Thoracic aorta (tissue), 2 donors: ENCODE data around the gene NLGN2. TPM values are rescaled to one million over a fixed set of nuclear protein-coding genes. Genes with fewer than 3 reads are reported as not detected.

Experiments used
- ATAC-seq: fragments of 150-250 bp; one replicate; pipeline ENCODE4 v1.8.0; 2017; ENCODE audit warnings: low read depth; ENCODE audit not compliant: insufficient number of reproducible peaks, low FRiP score
- DNase-seq: peaks from one replicate; pipeline ENCODE4 v3.0.0-alpha.2; 2020; ENCODE audit warnings: low spot score
- H3K27ac ChIP-seq, 2 donors: fragments of 200-600 bp; sonication (generic); 1 replicate in 1 of 2; 2 replicates in 1 of 2; pipeline ENCODE4 v1.5.1; 2016; ENCODE audit warnings: mild to moderate bottlenecking in 2 of 2, moderate library complexity in 2 of 2
- H3K27me3 ChIP-seq: fragments of 200-600 bp; sonication (generic); replicated peaks from 2 replicates; pipeline ENCODE4 v1.6.0; 2016; ENCODE audit warnings: mild to moderate bottlenecking; ENCODE audit not compliant: insufficient read depth
- H3K36me3 ChIP-seq: fragments of 200-600 bp; sonication (generic); one replicate; pipeline ENCODE4 v1.5.1; 2016
- H3K4me1 ChIP-seq, 2 donors: fragments of 200-600 bp; sonication (generic); 1 replicate in 1 of 2; 2 replicates in 1 of 2; pipeline versions ENCODE4 v1.5.1 to v1.6.0; 2016; ENCODE audit warnings: low read depth in 2 of 2, mild to moderate bottlenecking in 1 of 2; ENCODE audit not compliant: control insufficient read depth in 1 of 2
- H3K4me3 ChIP-seq: fragments of 200-600 bp; sonication (generic); 2 replicates; pipeline ENCODE4 v1.5.1; 2016; ENCODE audit warnings: mild to moderate bottlenecking
- H3K9me3 ChIP-seq: fragments of 200-600 bp; sonication (generic); 2 replicates; pipeline ENCODE4 v1.5.1; 2016
- CTCF ChIP-seq: fragments of 200-600 bp; sonication (generic); IDR thresholded peaks from one replicate; pipeline ENCODE4 v1.5.1; 2019; ENCODE audit warnings: antibody characterized with exemption
- total RNA-seq, 2 donors: library from RNA; depleted of rRNA; stranded (reverse); fragments of >200 nt; gene quantifications; one replicate each; pipeline versions ENCODE4 v1.1.0 to v1.2.3, GENCODE V29; 2016

Gene NLGN2
- total RNA-seq, 2 donors from 2014 or later = 9.2 to 20.8 TPM

DNA sequence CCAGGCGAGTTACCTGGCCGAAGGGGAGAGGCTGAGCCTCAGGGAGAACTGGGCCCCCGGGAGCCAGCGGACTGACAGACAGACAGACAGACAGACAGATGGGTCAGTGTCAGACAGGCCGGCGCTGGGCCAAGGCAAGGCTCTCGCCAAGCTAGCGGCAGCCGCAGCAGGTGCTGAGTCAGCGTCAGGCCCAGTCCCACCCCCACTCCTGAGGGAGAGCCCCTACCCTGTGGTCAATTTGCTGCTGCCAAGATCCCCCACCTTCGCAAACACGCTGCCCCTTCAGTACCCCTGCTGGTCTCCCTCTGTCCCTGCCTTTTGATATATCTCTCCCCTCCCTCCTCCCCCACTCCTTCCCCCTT, 33.2 kb downstream of the NLGN2 start:
- H3K27ac ChIP-seq = no peak overlapping the region
- DNase-seq (no peak), ATAC-seq (no peak)
- H3K4me3 ChIP-seq = peak overlapping the region; percentile 63
- peaks cover 32 to 66% of the 10 kb centered on the region in 2 donors for H3K4me1 ChIP-seq
- no peaks in the 10 kb centered on the region for H3K36me3 ChIP-seq
- H3K9me3 ChIP-seq = no peaks in the 10 kb centered on the region
- TF ChIP-seq CTCF = no peak
- H3K27me3 ChIP-seq = peaks cover 5% of the 10 kb centered on the region

GRCh38 chr17:7441266-7441665, 33.6 kb downstream of the NLGN2 start:
- Histone ChIP-seq H3K4me1 (peaks cover 32 to 64% of the 10 kb centered on the region in 2 donors), H3K9me3 (no peaks in the 10 kb centered on the region), H3K27ac (no peak overlapping the region), H3K4me3 (no peak overlapping the region), H3K27me3 (peaks cover 5% of the 10 kb centered on the region), H3K36me3 (no peaks in the 10 kb centered on the region)
- ATAC-seq = no peak
- no peak for TF ChIP-seq CTCF
- no peak for DNase-seq

DNA sequence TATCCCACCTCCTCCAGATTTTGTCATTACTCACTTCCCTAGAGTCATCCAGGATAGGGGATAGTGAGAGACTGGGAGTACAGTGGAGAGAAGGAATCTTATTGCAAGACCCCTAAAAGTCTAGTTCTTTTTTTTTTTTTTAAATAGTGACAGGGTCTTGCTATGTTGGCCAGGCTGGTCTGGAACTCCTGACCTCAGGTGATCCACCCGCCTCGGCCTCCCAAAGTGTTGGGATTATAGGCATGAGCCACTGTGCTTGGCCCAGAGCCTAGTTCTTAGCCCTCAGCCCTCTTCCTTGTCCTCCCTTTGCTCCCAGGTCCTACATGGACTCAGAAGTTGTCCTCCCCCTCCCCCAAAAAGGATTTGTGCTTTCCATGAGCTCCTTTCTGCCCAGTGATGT, 34.5 kb downstream of the NLGN2 start:
- H3K9me3 ChIP-seq = no peaks in the 10 kb centered on the region
- no peak overlapping the region for H3K4me3 ChIP-seq
- H3K27ac ChIP-seq = no peak overlapping the region
- H3K27me3 ChIP-seq = peaks cover 5% of the 10 kb centered on the region
- DNase-seq = no peak
- H3K4me1 ChIP-seq = peaks cover 27 to 55% of the 10 kb centered on the region in 2 donors
- no peaks in the 10 kb centered on the region for H3K36me3 ChIP-seq
- ATAC-seq = no peak
- TF ChIP-seq CTCF = no peak

DNA sequence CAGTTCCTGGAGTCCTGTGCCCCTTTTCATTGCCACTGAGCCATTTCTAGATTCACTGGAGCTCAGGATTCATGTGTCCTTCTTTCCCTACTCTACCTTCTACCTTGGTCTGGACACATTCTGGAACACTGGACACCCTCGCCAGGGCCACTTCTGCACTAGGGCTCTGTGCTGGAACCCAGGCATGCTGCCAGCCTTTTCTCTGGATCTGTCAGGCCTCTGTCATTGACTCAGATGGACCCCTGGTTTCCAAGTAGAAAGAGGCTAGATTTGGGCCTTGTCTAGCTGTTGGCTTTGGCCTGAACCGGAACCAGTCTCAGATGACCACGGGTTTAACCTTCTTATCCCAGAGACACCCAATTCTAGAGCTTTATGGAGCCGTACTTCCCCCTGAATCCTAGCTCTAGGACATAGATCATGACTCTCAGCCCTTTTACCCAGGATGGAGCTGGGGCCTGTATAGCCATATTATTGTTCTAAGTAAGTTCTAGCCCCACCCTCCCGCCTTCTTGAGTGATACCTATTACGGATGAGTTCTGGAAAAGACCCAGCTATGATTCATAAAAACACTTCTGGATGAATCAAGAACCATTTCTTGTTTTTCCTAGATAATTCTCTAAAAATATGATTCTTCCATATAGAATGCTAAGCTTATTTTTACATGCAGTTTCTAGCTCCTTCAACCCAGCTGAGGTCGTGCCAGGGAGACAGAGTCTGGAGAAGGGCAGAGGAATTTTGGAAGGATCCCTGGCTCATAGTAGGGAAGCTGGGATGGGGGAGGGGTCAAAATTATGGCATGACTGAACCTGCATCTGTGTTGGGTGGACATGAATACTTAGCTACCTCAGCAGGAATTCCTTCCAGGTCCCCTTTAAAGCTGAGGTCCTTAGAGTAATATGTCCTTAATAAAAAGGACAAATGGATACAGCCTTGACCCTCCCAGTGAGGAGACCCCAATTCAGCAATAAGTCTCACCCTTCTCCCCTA, 36.1 kb downstream of the NLGN2 start:
- TF ChIP-seq CTCF = no peak
- no peak overlapping the region for H3K4me3 ChIP-seq
- no peak overlapping the region for H3K27ac ChIP-seq
- no peaks in the 10 kb centered on the region for H3K36me3 ChIP-seq
- H3K4me1 ChIP-seq = peaks cover 16 to 40% of the 10 kb centered on the region in 2 donors
- no peak for DNase-seq
- no peak for ATAC-seq
- peaks cover 16% of the 10 kb centered on the region for H3K27me3 ChIP-seq
- no peaks in the 10 kb centered on the region for H3K9me3 ChIP-seq

DNA sequence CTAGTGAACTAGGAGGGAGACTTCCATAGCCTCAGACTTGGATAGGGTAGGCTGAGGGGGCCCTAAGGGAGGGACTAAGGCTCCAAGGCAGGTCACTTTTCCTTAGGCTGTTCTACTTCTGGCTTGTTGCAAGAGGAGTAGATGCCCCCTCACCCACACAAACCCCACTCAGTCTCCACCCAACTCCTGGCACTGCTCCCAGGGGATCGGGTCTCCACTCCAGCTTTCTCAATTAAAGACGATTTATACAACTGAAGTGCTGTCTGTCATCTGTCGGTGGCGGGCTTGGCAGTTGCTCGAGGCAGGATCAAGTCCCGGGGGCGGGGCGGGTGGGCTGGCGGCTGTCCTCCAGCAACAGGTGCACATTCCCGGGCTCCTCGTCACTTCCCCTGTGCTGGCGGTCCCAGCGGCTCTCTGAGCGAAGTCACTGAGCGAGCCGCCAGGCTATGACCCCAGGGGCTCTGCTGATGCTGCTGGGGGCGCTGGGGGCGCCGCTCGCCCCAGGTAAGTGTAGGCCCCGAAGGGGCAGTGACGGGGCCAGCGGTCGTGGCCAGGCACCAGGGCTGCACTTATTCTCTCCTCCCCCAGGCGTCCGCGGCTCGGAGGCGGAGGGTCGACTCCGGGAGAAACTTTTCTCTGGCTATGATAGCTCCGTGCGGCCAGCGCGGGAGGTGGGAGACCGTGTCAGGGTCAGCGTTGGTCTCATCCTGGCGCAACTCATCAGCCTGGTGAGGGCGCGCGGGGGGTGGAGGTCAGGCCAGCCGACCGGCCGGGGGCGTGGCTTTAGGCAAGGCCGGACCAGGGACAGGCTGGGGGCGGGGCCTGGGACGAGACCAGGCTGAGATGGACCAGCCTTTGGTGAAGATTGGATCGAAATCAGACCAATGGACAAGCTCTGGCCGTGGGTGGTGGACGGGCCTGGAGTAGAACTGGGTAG, 37.3 kb downstream of the NLGN2 start, which contains the start of gene CHRNB1:
Gene CHRNB1, plus strand, starts transcription at position 380 of the 937 bp plus-strand sequence. Its CDS starts 67 bp downstream, at position 447.
- Histone ChIP-seq H3K4me1 (peaks cover 10 to 32% of the 10 kb centered on the region in 2 donors), H3K9me3 (no peaks in the 10 kb centered on the region), H3K27ac (no peak within 1 kb of the TSS), H3K36me3 (no peaks in the 10 kb centered on the region), H3K4me3 (peak within 1 kb of the TSS; percentile 71), H3K27me3 (peaks cover 11% of the 10 kb centered on the region)
- no peak for TF ChIP-seq CTCF
- no peak for ATAC-seq
- DNase-seq = no peak
